GM18511 (cell line): ENCODE data around the gene DNAI2.
"Not testable (repeated sequence)": the region's sequence is repeated elsewhere in the genome, so short reads cannot be mapped to it uniquely, and the experiment has no call there.

Experiments used
- ATAC-seq: cut with Tn5 transposase; IDR thresholded peaks from one replicate; pipeline ENCODE4 v1.9.1; 2021; ENCODE audit warnings: mild to moderate bottlenecking, moderate library complexity; ENCODE audit not compliant: unreplicated experiment

DNAI2 gene

DNA sequence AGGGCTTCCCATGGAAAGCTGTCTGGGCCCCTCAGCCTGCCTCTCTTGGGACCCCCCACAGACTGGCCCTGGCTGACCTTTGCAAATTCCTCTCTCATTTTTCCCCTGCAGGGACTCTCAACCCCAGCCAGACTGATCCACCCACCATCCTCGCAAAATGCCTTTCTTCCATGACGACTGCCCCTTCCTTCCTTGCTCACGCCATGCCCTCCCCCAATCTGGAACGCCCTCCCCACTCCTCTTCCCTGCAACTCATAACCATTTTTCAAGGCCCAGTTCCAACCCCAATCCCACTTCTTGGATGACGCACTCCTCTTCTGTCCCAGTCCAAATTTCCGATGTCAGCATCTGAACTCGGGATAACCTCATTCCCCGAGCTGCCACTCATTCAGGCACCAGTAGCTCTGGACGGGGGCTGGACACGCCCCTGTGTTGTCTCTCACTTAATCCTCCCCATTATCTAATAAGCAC is 1.3 kb upstream of the DNAI2 start:
- ATAC-seq = no peak

DNA sequence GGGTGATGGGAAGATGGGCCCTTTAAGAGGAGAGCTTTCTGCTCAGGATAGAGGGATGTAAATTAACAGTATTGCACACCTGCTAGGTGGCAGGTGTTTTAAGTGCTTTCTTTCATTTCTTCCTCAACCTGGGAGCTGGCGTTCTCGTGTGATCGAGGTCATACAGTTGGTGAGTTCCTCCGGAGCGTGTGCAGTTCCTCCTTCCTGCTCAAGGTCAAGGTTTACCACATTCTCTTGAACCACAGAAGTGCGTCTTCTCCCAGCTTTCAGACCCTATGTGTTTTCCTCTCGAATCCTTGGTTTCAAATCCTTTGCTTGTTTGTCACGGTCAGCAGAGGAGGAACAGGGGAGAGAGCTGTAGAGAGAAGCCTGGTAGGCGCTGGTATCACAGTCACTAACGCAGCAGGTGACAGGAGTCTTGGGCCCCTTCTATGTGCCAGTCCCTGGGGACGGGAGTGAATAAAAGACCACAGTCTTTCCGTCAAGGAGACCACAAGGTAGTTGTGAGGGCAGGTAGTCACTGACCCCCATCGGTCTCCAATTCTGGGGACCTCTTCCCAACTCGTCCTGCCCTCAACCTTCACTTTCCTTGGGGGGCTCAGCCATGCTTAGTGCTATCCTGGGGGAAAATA is 791 bp downstream of the DNAI2 start:
- no peak for ATAC-seq

DNA sequence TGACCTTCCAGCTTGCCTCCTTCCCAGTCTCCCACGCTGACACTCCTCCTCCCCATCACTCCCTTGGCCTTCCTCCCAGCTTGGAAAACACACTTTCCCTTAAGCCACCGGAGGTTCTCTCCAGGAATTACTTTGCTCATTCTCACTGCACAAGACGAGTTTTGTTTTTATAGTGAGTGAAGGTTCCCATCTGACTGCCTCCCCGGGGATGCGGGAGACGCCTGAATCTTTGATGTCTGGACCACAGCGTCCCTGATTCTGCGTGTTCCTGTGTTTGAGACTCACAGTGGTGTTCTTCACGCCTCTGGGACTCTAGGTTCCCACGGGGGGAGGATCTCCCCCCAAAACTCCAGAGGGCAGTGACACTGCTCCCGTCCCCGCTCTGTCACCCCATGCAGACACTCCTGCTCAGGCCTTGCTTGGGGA is 2.0 kb downstream of the DNAI2 start:
- ATAC-seq = no peak

DNA sequence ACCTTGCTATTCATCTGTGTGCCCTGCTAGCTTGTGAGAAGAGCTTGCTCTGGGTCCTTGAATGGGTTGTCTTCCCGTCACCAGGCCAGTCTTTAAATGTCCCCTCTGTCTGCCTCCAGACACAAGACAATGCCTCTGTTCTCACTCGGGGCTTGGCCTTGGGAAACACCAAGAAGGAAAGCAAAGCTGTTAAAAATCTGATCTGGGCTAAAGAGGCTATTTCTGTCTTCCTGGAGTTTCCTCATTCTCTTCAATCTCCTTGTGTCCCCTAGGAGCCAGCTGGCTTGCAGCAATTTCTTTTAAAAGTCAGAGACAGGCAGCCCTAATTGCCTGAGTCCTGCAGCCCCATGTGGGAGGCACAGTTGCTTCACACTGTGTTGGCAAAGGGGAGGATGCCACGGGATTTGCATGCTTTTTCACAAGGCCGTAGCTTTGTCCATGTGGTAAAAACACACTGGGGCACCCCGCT is 2.5 kb downstream of the DNAI2 start:
- no peak for ATAC-seq

DNA sequence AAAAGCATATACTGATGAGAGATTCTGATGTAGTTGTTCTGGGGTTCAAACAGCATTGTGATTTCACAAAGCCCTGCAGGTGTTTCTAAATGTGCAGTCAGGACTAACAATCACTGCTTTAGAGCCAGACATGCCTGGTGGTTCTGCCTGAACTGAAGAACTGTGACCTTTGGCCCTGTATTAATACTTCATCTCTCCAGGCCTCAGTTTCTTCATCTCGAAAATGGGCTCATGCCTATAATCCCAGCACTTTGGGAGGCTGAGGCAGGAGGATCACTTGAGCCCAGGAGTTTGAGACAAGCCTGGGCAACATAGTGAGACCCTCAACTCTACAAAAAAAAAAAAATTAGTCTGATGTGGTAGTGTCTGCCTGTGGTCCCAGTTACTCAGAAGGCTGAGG is 3.9 kb downstream of the DNAI2 start:
- ATAC-seq = no peak

DNA sequence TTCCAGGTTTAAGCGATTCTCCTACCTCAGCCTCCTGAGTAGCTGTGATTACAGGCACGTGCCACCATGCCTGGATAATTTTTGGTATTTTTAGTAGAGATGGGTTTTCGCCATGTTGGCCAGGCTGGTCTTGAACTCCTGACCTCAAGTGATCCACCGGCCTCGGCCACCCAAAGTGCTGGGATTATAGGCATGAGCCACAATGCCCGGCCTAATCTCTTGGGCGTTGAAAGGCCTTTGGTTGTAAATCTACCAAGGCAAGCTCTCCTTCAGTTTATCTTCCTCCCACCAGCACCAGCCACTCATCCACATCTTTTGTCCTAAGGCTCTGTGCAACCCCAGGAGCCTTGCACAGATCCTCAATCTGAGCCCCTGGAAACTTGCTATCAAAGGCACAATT is 5.6 kb downstream of the DNAI2 start:
- not testable (repeated sequence) for ATAC-seq

DNA sequence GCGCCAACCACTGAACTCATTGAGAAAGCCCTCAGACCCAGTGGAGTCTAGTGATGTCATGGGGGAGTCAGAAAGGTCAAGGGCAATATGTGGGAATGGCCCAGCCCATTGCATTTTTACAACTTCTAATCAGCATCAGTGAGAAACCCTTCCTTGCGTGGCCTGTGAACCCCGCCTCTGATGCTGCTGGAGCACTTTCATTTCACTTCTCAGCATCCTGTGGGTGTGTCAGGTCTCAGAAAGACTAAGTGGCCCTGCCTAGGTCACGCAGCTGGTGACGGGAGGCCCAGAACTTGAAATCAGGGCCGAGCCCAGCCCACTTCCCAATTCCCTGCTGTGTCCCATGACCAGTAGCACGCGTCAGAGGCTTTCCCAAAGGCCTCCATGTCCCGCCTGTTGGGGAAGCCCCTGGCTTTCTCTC is 6.1 kb downstream of the DNAI2 start:
- ATAC-seq = peak; percentile 83

DNA sequence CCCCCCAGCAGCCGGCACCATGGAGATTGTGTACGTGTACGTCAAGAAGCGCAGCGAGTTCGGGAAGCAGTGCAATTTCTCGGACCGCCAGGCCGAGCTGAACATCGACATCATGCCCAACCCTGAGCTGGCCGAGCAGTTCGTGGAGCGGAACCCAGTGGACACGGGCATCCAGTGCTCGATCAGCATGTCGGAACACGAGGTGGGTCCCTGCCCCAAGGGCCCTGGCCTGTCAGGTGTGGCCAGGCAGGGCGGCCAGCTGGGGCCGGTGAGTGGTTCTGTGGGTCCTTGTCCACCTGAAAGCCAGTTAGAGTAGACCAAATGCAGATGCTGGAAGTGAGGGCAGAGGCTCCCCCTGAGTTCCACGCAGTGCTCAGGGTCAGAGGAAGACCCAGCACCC is 7.8 kb downstream of the DNAI2 start:
- no peak for ATAC-seq

DNA sequence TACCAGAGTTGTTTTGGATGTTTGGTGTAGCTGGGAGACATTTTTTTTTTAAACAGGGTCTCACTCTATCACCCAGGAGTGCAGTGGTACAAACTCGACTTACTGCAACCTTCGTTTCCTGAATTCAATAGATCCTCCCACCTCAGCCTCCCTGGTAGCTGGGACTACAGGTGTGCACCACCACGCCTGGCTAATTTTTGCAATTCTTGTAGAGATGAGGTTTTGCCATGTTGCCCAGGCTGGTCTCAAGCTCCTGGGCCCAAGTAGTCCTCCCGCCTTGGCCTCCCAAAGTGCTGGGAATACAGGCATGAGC is 8.2 kb downstream of the DNAI2 start:
- ATAC-seq = not testable (repeated sequence)

DNA sequence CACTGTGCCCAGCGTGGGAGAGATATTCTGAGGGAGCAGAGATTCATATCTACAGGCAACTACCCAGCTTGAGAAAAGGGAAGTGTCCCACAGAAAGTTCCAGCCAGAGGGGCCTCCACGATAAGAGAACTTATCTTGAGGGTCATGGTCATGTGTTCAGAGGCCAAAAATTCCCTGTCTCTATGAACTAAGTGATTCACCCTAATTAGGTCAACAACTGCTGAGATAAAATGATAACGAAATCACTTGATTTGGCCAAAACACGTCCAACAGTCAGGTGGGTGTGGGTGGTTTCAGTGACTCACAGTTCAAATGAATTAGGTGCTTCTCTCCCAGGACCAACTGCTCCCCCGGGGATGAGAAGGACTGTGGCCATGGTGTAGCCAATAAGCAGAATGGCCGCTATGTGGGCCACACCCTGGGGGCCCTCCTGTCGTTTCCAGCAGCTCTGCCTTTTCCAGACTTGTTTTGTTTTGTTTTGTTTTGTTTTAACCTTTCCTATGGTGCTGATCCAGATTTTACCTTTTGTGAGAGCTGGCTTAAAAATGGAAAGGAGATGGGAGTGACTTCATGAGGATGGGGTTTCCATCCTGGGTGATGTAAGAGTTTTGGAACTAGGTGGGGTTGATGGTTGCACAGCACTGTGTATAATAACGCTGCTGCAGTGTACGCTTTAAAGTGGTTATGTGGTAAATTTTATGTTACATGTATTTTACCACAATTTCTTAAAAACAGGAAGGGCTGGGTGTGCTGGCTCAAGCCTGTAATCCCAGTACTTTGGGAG is 8.7 kb downstream of the DNAI2 start:
- no peak for ATAC-seq

DNA sequence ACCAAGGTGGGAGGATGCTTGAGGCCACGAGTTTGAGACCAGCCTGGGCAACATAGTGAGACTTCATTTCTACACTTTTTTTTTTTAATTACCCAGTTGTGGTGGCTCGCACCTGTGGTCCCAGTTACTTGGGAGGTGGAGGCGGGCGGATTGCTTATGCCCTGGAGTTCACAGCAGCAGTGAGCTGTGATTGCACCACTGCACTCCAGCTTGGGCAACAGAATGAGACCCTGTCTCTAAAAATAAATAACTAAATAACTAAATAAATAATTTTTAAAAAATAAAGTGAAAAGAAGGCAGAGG is 9.3 kb downstream of the DNAI2 start:
- no peak for ATAC-seq

DNA sequence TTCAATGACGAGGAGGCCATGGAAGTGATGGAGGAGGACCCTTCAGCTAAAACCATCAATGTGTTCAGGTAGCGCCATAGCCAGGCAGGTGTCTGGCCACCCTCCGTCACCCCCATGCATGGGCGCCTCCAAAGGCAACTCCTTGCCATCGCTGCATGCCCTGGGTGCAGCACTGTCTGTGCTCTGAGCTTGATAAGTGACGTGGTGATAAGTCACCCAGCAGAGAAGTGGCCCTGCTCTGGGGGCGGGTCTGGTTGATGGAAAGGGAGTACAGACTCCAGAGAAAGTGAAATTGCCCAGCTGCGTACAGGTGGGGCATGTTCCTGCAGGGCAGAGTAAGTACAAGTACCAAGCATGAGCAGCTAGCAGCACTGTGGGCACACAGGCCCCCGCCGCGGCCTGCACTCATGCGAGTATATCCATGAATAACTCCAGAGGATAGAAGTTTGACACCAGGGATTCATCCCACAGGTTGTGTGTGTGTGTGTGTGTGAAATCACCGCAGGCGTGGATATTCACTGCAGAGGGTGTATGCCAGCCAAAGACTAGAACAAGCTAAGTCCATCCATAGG is 13.1 kb downstream of the DNAI2 start:
- no peak for ATAC-seq

DNA sequence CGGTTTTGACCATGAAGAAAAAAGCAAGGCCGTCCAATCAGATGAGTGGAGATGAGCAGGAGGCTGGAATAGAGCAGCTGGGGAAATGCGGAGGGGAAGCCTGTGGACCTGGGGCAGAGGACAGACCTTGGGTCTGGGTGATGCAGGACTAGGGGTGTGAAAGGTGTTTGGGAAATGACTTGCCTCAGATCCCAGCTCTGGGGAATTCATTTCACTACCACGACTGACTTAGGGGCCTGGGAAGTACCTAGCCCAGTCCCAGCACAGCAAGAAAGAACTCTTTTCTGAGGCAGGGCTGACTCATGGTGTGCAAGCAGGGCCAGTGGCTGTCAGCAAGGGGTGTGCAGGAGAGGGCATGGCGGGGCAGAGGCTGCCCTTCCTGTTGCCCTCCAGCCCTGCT is 14.8 kb downstream of the DNAI2 start:
- ATAC-seq = peak; percentile 71

DNA sequence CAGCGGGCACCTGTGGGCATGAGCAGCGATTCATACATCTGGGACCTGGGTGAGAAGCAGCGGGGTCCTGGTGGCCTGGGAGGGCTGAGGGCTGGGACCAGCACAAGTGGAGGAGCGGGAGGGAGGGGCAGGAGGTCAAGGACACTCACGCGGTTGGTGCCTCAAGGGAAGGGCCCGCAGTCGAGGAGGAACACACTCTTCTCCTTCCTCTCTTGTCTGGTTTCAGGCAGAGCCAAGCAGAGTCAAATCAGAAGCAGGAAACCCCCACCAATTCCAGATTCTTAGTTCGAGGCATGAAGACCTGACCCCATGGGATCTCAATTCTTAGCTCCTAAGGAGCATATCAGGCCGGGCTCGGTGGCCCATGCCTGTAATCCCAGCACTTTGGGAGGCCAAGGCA is 15.7 kb downstream of the DNAI2 start:
- ATAC-seq = no peak

DNA sequence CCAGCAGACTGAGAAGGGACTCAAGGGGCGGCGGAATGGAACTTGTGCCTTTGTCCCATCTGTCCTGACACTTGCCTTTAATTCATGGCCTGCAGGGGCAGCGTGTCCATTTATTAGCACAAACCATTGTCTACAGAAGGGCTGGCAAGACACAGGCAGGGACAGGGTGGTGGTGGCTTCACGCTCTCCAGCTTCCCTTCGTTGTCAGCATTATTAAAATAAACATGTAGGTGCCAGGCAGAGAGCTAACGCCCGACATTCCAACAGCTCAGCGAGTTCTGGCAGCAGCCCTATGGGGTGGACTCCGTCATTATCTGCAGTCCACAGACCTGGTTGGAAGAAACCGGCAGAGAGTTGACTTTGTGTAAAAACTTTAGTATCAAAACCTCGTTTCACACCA is 16.3 kb downstream of the DNAI2 start:
- ATAC-seq = no peak

DNA sequence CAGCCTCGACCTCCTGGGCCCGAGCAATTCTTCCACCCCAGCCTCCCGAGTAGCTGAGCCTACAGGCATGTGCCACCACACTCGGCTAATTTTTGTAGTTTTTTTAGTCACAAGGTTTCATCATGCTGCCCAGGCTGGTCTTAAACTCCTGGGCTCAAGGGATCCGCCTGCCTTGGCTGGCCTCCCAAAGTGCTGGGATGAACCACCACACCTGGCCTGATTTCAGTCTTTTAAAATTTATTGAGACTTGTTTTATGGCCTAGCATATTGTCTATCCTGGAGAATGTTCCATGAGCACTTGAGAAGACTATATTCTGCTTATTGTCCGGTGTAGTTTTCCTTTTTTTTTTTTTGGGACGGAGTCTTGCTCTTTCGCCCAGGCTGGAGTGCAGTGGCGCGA is 18.5 kb downstream of the DNAI2 start:
- no peak for ATAC-seq

DNA sequence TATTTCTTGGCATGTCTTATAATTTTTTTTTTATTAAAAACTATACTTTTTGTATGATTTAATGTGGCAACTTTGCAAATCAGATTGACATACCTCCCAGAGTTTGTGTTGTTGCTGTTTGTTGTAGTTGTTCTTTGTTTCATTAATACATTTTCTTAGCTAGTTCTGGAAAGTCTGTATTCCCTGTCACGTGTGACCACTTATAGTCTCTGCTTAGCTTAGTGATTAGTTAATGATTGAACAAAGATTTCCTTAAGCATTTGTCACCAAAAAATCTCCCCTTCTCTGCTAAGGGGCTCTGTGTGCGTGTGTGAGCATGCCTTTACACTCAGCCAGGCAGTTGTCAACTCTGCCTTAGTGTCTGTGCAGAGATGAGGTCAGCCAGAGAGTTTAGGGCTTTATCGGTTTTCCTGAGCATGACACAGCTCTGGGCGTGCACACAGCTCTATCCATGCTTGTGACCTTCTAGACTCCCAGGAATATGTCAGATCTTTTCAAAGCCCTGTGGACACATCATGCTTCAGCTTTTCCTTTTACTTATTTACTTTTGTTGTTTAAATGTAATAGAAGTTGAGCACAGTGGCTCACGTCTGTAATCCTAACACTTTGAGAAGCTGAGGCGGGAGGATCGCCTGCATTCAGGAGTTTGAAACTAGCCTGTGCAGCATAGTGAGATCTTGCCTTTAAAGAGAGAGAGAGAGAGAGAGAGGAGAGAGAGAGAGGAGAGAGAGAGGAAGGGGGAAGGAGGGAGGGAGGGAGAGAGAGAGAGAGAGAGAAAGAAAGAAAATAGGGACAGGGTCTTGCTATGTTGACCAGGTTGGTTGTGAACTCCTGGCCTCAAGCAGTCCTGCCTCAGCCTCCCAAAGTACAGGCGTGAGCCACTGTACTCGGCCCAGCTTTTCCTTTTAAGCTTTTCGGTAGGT is 21.9 kb downstream of the DNAI2 start:
- ATAC-seq = no peak

DNA sequence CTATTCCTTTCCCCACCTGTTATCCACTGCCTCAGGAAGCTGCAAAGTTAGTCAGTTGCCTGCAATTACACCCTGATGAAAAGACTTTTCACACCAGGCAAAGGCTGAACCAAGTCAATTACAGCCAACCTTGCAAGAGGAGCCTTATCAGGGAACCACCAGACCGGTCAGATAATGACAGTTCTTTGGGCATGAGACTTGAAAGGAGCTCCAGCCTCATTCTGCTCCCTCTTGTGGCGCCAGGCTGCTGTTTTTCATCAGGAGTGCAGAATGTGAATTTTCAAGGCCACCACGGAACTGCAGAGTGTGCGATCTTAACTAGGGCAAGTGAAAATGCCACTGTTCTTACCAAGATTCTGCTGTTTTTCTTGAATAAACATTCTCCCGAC is 22.5 kb downstream of the DNAI2 start:
- ATAC-seq = no peak

DNA sequence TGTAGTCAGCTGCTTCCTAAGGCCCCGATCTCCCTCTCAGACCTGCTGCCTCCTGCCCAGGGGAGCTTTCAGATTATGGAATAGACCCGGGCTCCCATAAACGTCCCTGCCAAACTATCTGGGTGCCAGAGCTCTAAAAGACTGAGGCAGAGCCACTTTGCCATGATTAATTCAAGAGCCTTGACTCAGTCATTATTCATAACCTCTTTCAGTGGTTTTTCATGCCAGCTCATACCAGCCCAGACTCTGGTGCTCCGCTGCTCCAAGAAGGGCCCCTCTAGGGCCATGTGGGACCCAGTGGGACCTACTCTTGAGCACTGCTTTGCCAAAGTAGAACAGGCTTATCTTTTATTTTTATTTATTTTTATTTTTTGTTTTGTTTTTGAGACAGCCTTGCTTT is 23.9 kb downstream of the DNAI2 start:
- no peak for ATAC-seq

DNA sequence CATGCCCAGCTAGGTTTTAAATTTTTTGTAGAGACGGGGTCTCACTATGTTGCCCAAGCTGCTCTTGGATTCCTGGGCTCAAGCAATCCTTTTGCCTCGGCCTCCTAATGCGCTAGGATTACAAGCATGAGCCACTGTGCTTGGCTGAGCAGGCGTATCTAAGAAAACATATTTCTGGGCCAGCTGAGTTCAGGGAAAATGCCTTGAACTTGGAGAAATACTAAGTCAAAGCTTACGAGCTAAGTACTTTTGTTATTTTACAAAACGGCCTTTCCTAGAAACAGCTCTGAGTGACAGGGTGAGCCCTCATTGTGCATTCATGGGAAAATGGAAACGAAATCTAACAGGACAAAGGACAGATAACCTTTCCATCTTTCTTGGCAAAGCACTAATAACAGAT is 24.7 kb downstream of the DNAI2 start:
- no peak for ATAC-seq

DNA sequence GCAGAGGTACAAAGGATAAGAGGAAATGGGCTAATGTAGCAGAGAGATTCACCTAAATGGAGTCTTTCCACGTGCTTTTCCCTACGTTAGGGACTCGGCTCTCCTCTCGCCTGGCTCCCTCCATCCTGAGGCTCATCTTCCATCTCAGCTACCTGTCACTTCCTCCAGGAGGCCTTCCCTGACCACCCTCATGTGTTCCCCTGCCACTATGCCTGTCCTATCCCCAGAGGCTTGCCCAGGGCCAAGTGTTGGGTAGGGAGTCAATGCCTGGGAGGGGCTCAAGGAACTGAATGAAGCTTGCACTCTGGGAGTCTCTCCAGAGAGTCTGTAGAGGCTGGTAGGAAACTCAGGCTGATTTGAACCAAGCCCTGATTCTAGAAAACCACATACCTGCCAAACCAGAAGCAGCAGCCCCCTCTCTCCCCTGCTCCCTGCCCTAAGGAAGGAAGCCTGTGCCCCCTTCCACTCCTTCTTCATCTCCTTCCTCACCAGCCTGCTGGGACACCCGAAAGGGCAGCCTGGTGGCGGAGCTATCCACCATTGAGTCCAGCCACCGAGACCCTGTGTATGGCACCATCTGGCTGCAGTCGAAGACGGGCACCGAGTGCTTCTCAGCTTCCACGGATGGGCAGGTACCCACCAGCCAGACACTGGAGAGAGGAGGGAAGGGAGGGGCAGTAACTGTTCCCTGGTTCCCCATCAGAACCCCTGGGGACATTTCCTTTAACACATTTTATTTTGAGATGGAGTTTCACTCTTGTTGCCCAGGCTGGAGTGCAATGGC is 25.4 kb downstream of the DNAI2 start:
- ATAC-seq = no peak
